Activated CD4-positive, alpha-beta T cell treated with anti-CD3 and anti-CD28 coated beads for 36 hours (primary cell): ENCODE results near the gene CSNK1G2. TPM values are rescaled to one million over a fixed set of nuclear protein-coding genes. Genes with fewer than 3 reads are reported as not detected.

Experiments used
- ATAC-seq: fragments of 200-7000 bp; cut with Tn5 transposase; one replicate; pipeline ENCODE4 v1.10.0; 2021; ENCODE audit warnings: mild to moderate bottlenecking, moderate library complexity
- CTCF ChIA-PET: fragments of 350-600 bp; sonication (Branson Sonifier 250); formaldehyde crosslinking; loops from one replicate; lab custom pipeline; 2021; ENCODE audit warnings: antibody characterized with exemption; lab: Charles Lee
- POLR2A ChIA-PET: fragments of 350-600 bp; sonication (Branson Sonifier 250); formaldehyde crosslinking; loops from one replicate; lab custom pipeline; 2021; ENCODE audit warnings: antibody characterized with exemption, inconsistent platforms; lab: Charles Lee
- DNase-seq: peaks from one replicate; pipeline ENCODE4 v3.0.0-alpha.2; 2020
- H3K27ac Mint-ChIP-seq: one replicate; pipeline ENCODE4 v1.8.0; 2021; ENCODE audit warnings: mixed read lengths
- H3K27me3 Mint-ChIP-seq: one replicate; pipeline ENCODE4 v1.8.0; 2021; ENCODE audit warnings: mixed read lengths
- H3K36me3 Mint-ChIP-seq: one replicate; pipeline ENCODE4 v1.8.0; 2021; ENCODE audit warnings: low read depth, mixed read lengths
- H3K4me1 Mint-ChIP-seq: one replicate; pipeline ENCODE4 v1.8.0; 2021; ENCODE audit warnings: mixed read lengths
- H3K4me3 Mint-ChIP-seq: one replicate; pipeline ENCODE4 v1.8.0; 2021; ENCODE audit warnings: mild to moderate bottlenecking, moderate library complexity, mixed read lengths
- H3K9me3 Mint-ChIP-seq: one replicate; pipeline ENCODE4 v1.8.0; 2021; ENCODE audit warnings: low read depth, mixed read lengths
- intact Hi-C, 2 experiments: fragments of 100-400 bp; cut with DNase I in 1 of 2; cut with micrococcal nuclease in 1 of 2; formaldehyde crosslinking; loops; one replicate each; pipeline versions ENCODE4 v1.14.2 to v1.15.1; 2022 to 2024; cut with DNase I, micrococcal nuclease
- total RNA-seq, 2 experiments: library from RNA; stranded (reverse); gene quantifications; one replicate each; pipeline ENCODE4 v1.2.3, GENCODE V29; 2021

CSNK1G2 gene
- total RNA-seq, 2 experiments from 2014 or later, result 56.0 to 78.1 TPM

- intact Hi-C loops, result loop anchor here in 1 of 2 experiments (10.0 kb wide), 1 partner anchor 1501 kb away; no protein-coding TSS in a partner anchor
- H3K4me3 Mint-ChIP-seq, result no peak overlapping the region
- H3K36me3 Mint-ChIP-seq, result peaks cover 1% of the 10 kb centered on the region
- peaks cover 2% of the 10 kb centered on the region for H3K4me1 Mint-ChIP-seq
- H3K27ac Mint-ChIP-seq, result no peak overlapping the region
- POLR2A ChIA-PET, result no interaction called here
- no peaks in the 10 kb centered on the region for H3K9me3 Mint-ChIP-seq
- ATAC-seq, result no peak
- CTCF ChIA-PET, result no interaction called here
- no peak for DNase-seq
- H3K27me3 Mint-ChIP-seq, result no peaks in the 10 kb centered on the region
Measured at GRCh38 chr19:1956122-1956494, 15.1 kb downstream of the CSNK1G2 start.

- Mint-ChIP-seq H3K36me3 (peaks cover 1% of the 10 kb centered on the region), H3K4me1 (peaks cover 2% of the 10 kb centered on the region), H3K9me3 (no peaks in the 10 kb centered on the region), H3K4me3 (no peak overlapping the region), H3K27ac (no peak overlapping the region), H3K27me3 (no peaks in the 10 kb centered on the region)
- POLR2A ChIA-PET, result no interaction called here
- intact Hi-C loops, result loop anchor here in 1 of 2 experiments (10.0 kb wide), 1 partner anchor 1502 kb away; no protein-coding TSS in a partner anchor
- DNase-seq (no peak), ATAC-seq (no peak)
- CTCF ChIA-PET, result interaction anchor here (0.6 kb wide), 1 partner anchor 42 kb away, joined by 3 read pairs; no protein-coding TSS in a partner anchor
Measured at GRCh38 chr19:1956868-1957492, 16.0 kb downstream of the CSNK1G2 start.

- intact Hi-C loops, result loop anchor here in 1 of 2 experiments (10.0 kb wide), 1 partner anchor 1503 kb away; no protein-coding TSS in a partner anchor
- POLR2A ChIA-PET, result no interaction called here
- ATAC-seq (no peak), DNase-seq (no peak)
- Mint-ChIP-seq H3K4me3 (no peak overlapping the region), H3K36me3 (peaks cover 1% of the 10 kb centered on the region), H3K9me3 (no peaks in the 10 kb centered on the region), H3K27ac (no peak overlapping the region), H3K4me1 (peaks cover 2% of the 10 kb centered on the region), H3K27me3 (no peaks in the 10 kb centered on the region)
- CTCF ChIA-PET, result interaction anchor here (0.6 to 0.8 kb wide), 2 partner anchors 11 to 43 kb away, joined by 3 read pairs; no protein-coding TSS in a partner anchor
Measured at GRCh38 chr19:1957562-1958248, 16.7 kb downstream of the CSNK1G2 start.

- intact Hi-C loops, result loop anchor here in 1 of 2 experiments (10.0 kb wide), 1 partner anchor 1505 kb away; no protein-coding TSS in a partner anchor
Measured at GRCh38 chr19:1959928-1960589, 19.1 kb downstream of the CSNK1G2 start.

GRCh38 chr19:1961000-1961883 is 20.3 kb downstream of the CSNK1G2 start:
- Mint-ChIP-seq H3K9me3 (no peaks in the 10 kb centered on the region), H3K27me3 (no peaks in the 10 kb centered on the region), H3K27ac (no peak overlapping the region), H3K4me1 (peaks cover 7% of the 10 kb centered on the region), H3K4me3 (no peak overlapping the region), H3K36me3 (peaks cover 3% of the 10 kb centered on the region)
- ATAC-seq (no peak), DNase-seq (no peak)
- ChIA-PET POLR2A (interaction anchor here (0.8 kb wide), 1 partner anchor 333 kb away, joined by 3 read pairs; no protein-coding TSS in a partner anchor), CTCF (interaction anchor here (0.7 kb wide), 1 partner anchor 30 kb away, joined by 3 read pairs; no protein-coding TSS in a partner anchor)
- intact Hi-C loops, result no loop called here

More at GRCh38 chr19:1959928-1960589, 19.1 kb downstream of the CSNK1G2 start:
- H3K4me3 Mint-ChIP-seq, result no peak overlapping the region
- H3K36me3 Mint-ChIP-seq, result peaks cover 1% of the 10 kb centered on the region
- peaks cover 2% of the 10 kb centered on the region for H3K4me1 Mint-ChIP-seq
- H3K9me3 Mint-ChIP-seq, result no peaks in the 10 kb centered on the region
- ChIA-PET POLR2A (no interaction called here), CTCF (no interaction called here)
- DNase-seq (no peak), ATAC-seq (no peak)
- H3K27me3 Mint-ChIP-seq, result no peaks in the 10 kb centered on the region
- no peak overlapping the region for H3K27ac Mint-ChIP-seq

- Mint-ChIP-seq H3K27me3 (no peaks in the 10 kb centered on the region), H3K27ac (no peak overlapping the region), H3K36me3 (peaks cover 3% of the 10 kb centered on the region), H3K9me3 (no peaks in the 10 kb centered on the region), H3K4me1 (peaks cover 15% of the 10 kb centered on the region), H3K4me3 (no peak overlapping the region)
- CTCF ChIA-PET, result interaction anchor here (0.9 kb wide), 2 partner anchors 17 to 19 kb away, joined by 3 to 7 read pairs; no protein-coding TSS in a partner anchor
- intact Hi-C loops, result no loop called here
- POLR2A ChIA-PET, result no interaction called here
- DNase-seq (no peak), ATAC-seq (no peak)
Measured at GRCh38 chr19:1962674-1963073, 21.7 kb downstream of the CSNK1G2 start.

GRCh38 chr19:1967087-1967608 is 26.2 kb downstream of the CSNK1G2 start:
- Mint-ChIP-seq H3K4me1 (peaks cover 13% of the 10 kb centered on the region), H3K27ac (peak overlapping the region; percentile 19), H3K4me3 (no peak overlapping the region), H3K36me3 (peaks cover 4% of the 10 kb centered on the region), H3K27me3 (no peaks in the 10 kb centered on the region), H3K9me3 (no peaks in the 10 kb centered on the region)
- intact Hi-C loops, result no loop called here
- DNase-seq, result peak; percentile 45
- peak; percentile 55 for ATAC-seq
- ChIA-PET POLR2A (no interaction called here), CTCF (no interaction called here)

- no peak overlapping the region for H3K27ac Mint-ChIP-seq
Measured at GRCh38 chr19:1968279-1969175, 27.6 kb downstream of the CSNK1G2 start.

GRCh38 chr19:1969176-1970002 is 28.4 kb downstream of the CSNK1G2 start:
- POLR2A ChIA-PET, result interaction anchor here (0.5 kb wide), 1 partner anchor 23 kb away, joined by 3 read pairs; no protein-coding TSS in a partner anchor
- H3K27me3 Mint-ChIP-seq, result no peaks in the 10 kb centered on the region

More at GRCh38 chr19:1968279-1969175, 27.6 kb downstream of the CSNK1G2 start:
- H3K4me3 Mint-ChIP-seq, result no peak overlapping the region
- peaks cover 15% of the 10 kb centered on the region for H3K4me1 Mint-ChIP-seq
- intact Hi-C loops, result no loop called here
- H3K9me3 Mint-ChIP-seq, result no peaks in the 10 kb centered on the region
- POLR2A ChIA-PET, result no interaction called here
- ATAC-seq (no peak), DNase-seq (no peak)
- H3K27me3 Mint-ChIP-seq, result no peaks in the 10 kb centered on the region
- H3K36me3 Mint-ChIP-seq, result peaks cover 4% of the 10 kb centered on the region
- CTCF ChIA-PET, result no interaction called here

More at GRCh38 chr19:1969176-1970002, 28.4 kb downstream of the CSNK1G2 start:
- ATAC-seq (no peak), DNase-seq (no peak)
- intact Hi-C loops, result no loop called here
- Mint-ChIP-seq H3K9me3 (no peaks in the 10 kb centered on the region), H3K4me3 (no peak overlapping the region), H3K27ac (no peak overlapping the region), H3K4me1 (peaks cover 16% of the 10 kb centered on the region), H3K36me3 (peaks cover 4% of the 10 kb centered on the region)
- CTCF ChIA-PET, result no interaction called here
